ENCODE measurements around the gene TMC6. TPM values are rescaled to one million over a fixed set of nuclear protein-coding genes. Genes with fewer than 3 reads are reported as not detected.

Gene TMC6
- total RNA-seq, 2 donors from 2014 or later: 21.0 to 32.3 TPM

DNA sequence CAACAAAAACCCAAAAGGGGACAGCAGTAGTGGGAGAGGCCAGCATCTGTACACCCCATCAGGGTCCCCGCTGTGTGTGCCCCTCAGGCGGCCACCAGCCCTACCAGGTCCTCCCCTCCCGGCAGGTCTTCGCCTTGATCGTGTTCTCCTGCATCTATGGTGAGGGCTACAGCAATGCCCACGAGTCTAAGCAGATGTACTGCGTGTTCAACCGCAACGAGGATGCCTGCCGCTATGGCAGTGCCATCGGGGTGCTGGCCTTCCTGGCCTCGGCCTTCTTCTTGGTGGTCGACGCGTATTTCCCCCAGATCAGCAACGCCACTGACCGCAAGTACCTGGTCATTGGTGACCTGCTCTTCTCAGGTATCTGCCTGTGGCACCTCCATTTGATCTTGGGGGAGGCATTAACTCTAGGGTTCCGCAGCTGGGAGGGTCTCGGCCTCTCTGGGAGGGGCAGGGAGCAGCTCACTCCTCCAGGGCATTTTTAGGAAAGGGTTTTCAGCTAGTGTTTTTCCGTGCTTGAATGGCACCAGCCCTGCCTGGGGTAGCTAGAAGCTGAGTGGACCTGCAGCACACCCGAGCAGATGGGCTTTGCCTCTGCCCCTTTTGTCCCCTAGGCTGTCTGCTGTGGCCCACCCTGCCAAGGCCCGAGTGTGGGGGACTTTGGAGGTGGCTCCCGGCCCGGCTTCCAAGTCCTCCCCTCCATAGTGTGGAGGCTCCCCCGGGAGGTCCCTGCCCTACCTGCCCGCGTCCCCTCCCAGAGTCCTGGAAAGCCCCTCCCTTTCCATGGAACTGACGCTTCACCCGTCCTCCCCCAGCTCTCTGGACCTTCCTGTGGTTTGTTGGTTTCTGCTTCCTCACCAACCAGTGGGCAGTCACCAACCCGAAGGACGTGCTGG, 42.4 kb upstream of the TMC6 start:
- Histone ChIP-seq H3K36me3 (replicated peaks in 1 of 2; ENCODE audit: insufficient read depth in 1 of 2, low read depth in 2 of 2) (no peaks in the 10 kb centered on the region), H3K4me3 (no peak overlapping the region), H3K9me3 (no peaks in the 10 kb centered on the region), H3K27me3 (no peaks in the 10 kb centered on the region), H3K4me1 (peaks cover 72% of the 10 kb centered on the region), H3K27ac (peak overlapping the region in 2 of 4 donors; percentile 27 to 95)
- no peak for TF ChIP-seq POLR2A (IDR thresholded peaks at IDR 0.05)
- intact Hi-C loops (cut with DNase I): no loop called here
- no peak for ATAC-seq
- DNase-seq: no peak
- WGBS, 2 donors: 76 to 80% methylated on average over 11 to 30 of the region's 31 CpGs

DNA sequence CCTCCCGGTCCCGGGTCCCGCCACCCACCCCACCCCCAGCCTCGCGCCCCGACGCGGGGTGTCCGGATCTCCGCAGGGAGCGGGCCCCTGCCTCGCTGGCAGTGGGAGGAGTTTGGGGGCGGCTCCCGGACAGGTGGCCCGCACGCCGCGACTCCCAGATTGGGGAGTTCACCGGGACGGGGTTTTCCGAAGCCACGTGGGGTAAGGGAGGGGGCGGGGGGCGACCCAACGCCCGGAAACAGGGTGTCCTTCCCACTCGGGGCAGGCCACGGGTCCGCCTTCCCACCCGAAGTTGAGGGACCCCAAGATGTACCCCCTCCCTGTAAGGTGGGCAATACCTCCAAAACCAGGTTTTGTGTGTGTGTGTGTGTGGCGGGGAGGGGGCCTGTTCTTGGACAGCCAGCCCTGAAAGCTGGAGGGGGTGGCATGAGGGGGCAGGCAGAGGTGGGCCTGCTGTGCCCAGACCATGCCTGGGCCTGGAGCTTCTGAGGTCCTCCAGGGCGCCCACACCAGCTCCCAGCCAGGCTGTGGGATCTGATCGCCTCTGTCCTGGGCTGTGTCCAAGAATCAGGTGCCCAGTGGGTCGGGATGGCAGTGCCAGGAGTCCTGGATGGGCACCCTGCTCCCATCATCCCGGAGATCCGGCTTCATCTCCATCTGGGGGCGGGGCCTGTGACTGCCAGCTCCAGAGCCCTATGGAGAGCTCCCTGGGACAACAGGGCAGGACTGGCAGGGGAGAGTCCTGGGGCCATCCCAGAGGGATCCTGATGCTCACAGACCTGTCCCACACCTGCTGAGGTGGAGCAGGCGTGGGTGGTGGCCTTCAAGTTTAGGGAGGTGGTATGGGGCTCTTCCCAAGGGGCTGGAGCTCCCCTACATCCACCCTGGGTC, 40.6 kb upstream of the TMC6 start:
- DNase-seq: peak; percentile 69 to 79 (median 76)
- H3K9me3 ChIP-seq: no peaks in the 10 kb centered on the region
- peak overlapping the region; percentile 58 for H3K4me3 ChIP-seq
- peak overlapping the region; percentile 86 to 96 (median 91) for H3K27ac ChIP-seq
- TF ChIP-seq, protein P1, sequence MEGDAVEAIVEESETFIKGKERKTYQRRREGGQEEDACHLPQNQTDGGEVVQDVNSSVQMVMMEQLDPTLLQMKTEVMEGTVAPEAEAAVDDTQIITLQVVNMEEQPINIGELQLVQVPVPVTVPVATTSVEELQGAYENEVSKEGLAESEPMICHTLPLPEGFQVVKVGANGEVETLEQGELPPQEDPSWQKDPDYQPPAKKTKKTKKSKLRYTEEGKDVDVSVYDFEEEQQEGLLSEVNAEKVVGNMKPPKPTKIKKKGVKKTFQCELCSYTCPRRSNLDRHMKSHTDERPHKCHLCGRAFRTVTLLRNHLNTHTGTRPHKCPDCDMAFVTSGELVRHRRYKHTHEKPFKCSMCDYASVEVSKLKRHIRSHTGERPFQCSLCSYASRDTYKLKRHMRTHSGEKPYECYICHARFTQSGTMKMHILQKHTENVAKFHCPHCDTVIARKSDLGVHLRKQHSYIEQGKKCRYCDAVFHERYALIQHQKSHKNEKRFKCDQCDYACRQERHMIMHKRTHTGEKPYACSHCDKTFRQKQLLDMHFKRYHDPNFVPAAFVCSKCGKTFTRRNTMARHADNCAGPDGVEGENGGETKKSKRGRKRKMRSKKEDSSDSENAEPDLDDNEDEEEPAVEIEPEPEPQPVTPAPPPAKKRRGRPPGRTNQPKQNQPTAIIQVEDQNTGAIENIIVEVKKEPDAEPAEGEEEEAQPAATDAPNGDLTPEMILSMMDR (IDR thresholded peaks at IDR 0.05): no peak
- TF ChIP-seq POLR2A (IDR thresholded peaks at IDR 0.05): peak in 1 of 3 donors; percentile 36
- WGBS, 2 donors: 8% methylated on average over 25 of the region's 38 CpGs; no CpG with 5 or more reads in 1 of the 2 donors
- no peaks in the 10 kb centered on the region for H3K27me3 ChIP-seq
- intact Hi-C loops (cut with DNase I): loop anchor here (10.0 kb wide), 1 partner anchor 54 kb away; no protein-coding TSS in a partner anchor
- H3K4me1 ChIP-seq: peaks cover 59% of the 10 kb centered on the region
- peak; percentile 65 for ATAC-seq
- no peaks in the 10 kb centered on the region for H3K36me3 ChIP-seq (replicated peaks in 1 of 2; ENCODE audit: insufficient read depth in 1 of 2, low read depth in 2 of 2)

DNA sequence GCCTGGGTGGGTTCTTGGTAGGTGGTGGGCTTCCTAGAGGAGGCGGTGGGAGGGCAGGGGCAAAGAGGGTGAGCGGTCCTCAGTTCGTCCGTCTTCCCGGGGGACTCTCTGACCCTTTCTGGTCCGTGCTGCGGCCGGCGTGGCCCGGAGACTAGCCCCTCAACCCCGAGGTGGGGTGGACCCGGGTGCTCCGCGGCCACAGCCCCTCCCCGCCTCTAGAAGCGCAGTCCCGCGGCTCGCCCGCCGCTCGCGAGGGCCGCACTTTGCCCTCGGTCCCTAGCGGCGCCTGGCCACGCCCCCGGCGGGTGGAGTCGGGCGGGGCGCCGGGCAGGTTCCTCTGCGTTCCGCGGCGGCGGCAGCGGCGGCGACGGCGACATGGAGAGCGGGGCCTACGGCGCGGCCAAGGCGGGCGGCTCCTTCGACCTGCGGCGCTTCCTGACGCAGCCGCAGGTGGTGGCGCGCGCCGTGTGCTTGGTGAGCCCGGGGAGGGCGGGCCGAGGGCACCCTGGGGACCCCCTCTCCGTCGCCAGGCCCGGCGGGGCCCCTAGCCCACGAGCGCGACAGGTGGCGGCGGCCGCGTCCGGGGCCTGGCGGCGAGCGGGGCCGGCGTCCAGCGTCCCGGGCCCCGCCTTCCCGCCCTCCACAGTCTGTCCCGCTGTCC, 39.8 kb upstream of the TMC6 start, which contains the start of gene SYNGR2:
TSS of gene SYNGR2 (plus strand) at position 340 of the 661 bp plus-strand sequence. CDS start at position 376, 36 bp downstream.
- intact Hi-C loops (cut with DNase I): loop anchor here (10.0 kb wide), 1 partner anchor 54 kb away; no protein-coding TSS in a partner anchor
- Histone ChIP-seq H3K4me3 (peak within 1 kb of the TSS; percentile 58), H3K9me3 (no peaks in the 10 kb centered on the region), H3K27ac (peak within 1 kb of the TSS; percentile 86 to 96 (median 91)), H3K36me3 (replicated peaks in 1 of 2; ENCODE audit: insufficient read depth in 1 of 2, low read depth in 2 of 2) (no peaks in the 10 kb centered on the region), H3K4me1 (peaks cover 53% of the 10 kb centered on the region), H3K27me3 (no peaks in the 10 kb centered on the region)
- ATAC-seq (peak; percentile 90), DNase-seq (peak; percentile 85 to 90 (median 89))
- peak; percentile 47 to 90 (median 72) for TF ChIP-seq POLR2A (IDR thresholded peaks at IDR 0.05)
- TF ChIP-seq, protein P1 (IDR thresholded peaks at IDR 0.05): peak in 1 of 7 experiments; percentile 18
- WGBS, 2 donors: 0% methylated on average over 70 of the region's 84 CpGs; no CpG with 5 or more reads in 1 of the 2 donors

DNA sequence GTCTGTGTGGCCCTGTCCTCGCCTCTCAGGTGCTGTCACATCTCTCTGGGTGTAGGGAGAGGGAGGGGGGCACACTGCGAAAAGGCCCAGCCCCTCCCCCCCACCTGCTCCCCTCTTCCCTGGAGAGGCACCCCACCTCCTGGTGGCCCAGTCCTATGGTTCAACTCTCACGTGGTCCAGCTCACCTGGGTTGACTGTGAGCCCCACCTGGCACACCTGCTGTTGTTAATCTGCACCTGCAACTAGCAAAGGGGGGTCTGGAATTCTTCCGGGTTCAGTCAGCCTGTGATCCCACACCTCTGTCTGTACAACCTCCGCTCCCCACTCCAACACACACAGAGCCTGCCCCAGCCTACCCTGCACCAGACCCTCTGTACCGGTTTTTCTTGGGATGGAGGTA, 37.9 kb upstream of the TMC6 start:
- ATAC-seq (no peak), DNase-seq (no peak)
- Histone ChIP-seq H3K36me3 (replicated peaks in 1 of 2; ENCODE audit: insufficient read depth in 1 of 2, low read depth in 2 of 2) (no peaks in the 10 kb centered on the region), H3K9me3 (no peaks in the 10 kb centered on the region), H3K4me1 (peaks cover 33% of the 10 kb centered on the region), H3K27ac (no peak overlapping the region), H3K4me3 (no peak overlapping the region), H3K27me3 (no peaks in the 10 kb centered on the region)
- TF ChIP-seq, protein P1 (IDR thresholded peaks at IDR 0.05): no peak
- no peak for TF ChIP-seq POLR2A (IDR thresholded peaks at IDR 0.05)
- WGBS, 2 donors: 59 to 65% methylated on average over 4 to 5 of the region's 6 CpGs
- intact Hi-C loops (cut with DNase I): loop anchor here (10.0 kb wide), 1 partner anchor 52 kb away; no protein-coding TSS in a partner anchor
